GM19452 (cell line): ENCODE measurements around the gene BTBD9.

ENCODE experiments used
- ATAC-seq: cut with Tn5 transposase; IDR thresholded peaks from one replicate; pipeline ENCODE4 v1.9.1; 2021; ENCODE audit not compliant: unreplicated experiment

BTBD9 gene

GRCh38 chr6:38485488-38485887 lies 154.2 kb downstream of the BTBD9 start:
- no peak for ATAC-seq

GRCh38 chr6:38484656-38485055 lies 155.1 kb downstream of the BTBD9 start:
- no peak for ATAC-seq

- ATAC-seq, result no peak
These were observed 156.2 kb downstream of the BTBD9 start for GRCh38 chr6:38483526-38483925.

- ATAC-seq, result no peak
These were observed 157.3 kb downstream of the BTBD9 start for GRCh38 chr6:38482466-38482865.

GRCh38 chr6:38481851-38482250 lies 157.9 kb downstream of the BTBD9 start:
- no peak for ATAC-seq

GRCh38 chr6:38481211-38481836 lies 158.4 kb downstream of the BTBD9 start:
- no peak for ATAC-seq

GRCh38 chr6:38480036-38480435 lies 159.7 kb downstream of the BTBD9 start:
- no peak for ATAC-seq

GRCh38 chr6:38479331-38479730 lies 160.4 kb downstream of the BTBD9 start:
- ATAC-seq, result no peak

- no peak for ATAC-seq
These were observed 162.0 kb downstream of the BTBD9 start for GRCh38 chr6:38477680-38478260.

GRCh38 chr6:38476888-38477287 lies 162.8 kb downstream of the BTBD9 start:
- ATAC-seq, result no peak

- ATAC-seq, result no peak
These were observed 163.6 kb downstream of the BTBD9 start for GRCh38 chr6:38476141-38476540.

GRCh38 chr6:38470548-38470947 lies 169.2 kb downstream of the BTBD9 start:
- ATAC-seq, result no peak

GRCh38 chr6:38467566-38467965 lies 172.2 kb downstream of the BTBD9 start:
- ATAC-seq, result no peak

- no peak for ATAC-seq
These were observed 179.5 kb downstream of the BTBD9 start for GRCh38 chr6:38460186-38460585.

GRCh38 chr6:38459291-38459690 lies 180.4 kb downstream of the BTBD9 start:
- ATAC-seq, result no peak

GRCh38 chr6:38453861-38454260 lies 185.9 kb downstream of the BTBD9 start:
- no peak for ATAC-seq

- ATAC-seq, result no peak
These were observed 186.7 kb downstream of the BTBD9 start for GRCh38 chr6:38452816-38453660.

GRCh38 chr6:38450717-38451116 lies 189.0 kb downstream of the BTBD9 start:
- ATAC-seq, result no peak

- ATAC-seq, result no peak
These were observed 193.8 kb downstream of the BTBD9 start for GRCh38 chr6:38445925-38446324.

- no peak for ATAC-seq
These were observed 194.4 kb downstream of the BTBD9 start for GRCh38 chr6:38445336-38445735.

GRCh38 chr6:38443352-38444144 lies 196.2 kb downstream of the BTBD9 start:
- no peak for ATAC-seq
